GM13977 (cell line): ENCODE data around the gene PLXNA4.

ENCODE experiments used
- DNase-seq: peaks from one replicate; pipeline ENCODE4 v3.0.0; 2012; ENCODE audit warnings: low spot score
- in situ Hi-C: fragments of 300-500 bp; cut with MboI; formaldehyde crosslinking; loops from one replicate; pipeline ENCODE4 v1.12.0; 2022; ENCODE audit warnings: low sequenced_read_pairs, low pct_unique_long_range_greater_than_20kb, mixed read lengths, inconsistent platforms; ENCODE audit not compliant: unreplicated experiment
- TF ChIP-seq, protein P1 (sequence below): IDR thresholded peaks from 2 replicates; pipeline ENCODE4 v1.5.1; 2012; ENCODE audit warnings: mild to moderate bottlenecking, control low read depth; ENCODE audit not compliant: insufficient read depth; ENCODE audit errors: extremely low read depth, missing control alignments

PLXNA4 gene

DNA sequence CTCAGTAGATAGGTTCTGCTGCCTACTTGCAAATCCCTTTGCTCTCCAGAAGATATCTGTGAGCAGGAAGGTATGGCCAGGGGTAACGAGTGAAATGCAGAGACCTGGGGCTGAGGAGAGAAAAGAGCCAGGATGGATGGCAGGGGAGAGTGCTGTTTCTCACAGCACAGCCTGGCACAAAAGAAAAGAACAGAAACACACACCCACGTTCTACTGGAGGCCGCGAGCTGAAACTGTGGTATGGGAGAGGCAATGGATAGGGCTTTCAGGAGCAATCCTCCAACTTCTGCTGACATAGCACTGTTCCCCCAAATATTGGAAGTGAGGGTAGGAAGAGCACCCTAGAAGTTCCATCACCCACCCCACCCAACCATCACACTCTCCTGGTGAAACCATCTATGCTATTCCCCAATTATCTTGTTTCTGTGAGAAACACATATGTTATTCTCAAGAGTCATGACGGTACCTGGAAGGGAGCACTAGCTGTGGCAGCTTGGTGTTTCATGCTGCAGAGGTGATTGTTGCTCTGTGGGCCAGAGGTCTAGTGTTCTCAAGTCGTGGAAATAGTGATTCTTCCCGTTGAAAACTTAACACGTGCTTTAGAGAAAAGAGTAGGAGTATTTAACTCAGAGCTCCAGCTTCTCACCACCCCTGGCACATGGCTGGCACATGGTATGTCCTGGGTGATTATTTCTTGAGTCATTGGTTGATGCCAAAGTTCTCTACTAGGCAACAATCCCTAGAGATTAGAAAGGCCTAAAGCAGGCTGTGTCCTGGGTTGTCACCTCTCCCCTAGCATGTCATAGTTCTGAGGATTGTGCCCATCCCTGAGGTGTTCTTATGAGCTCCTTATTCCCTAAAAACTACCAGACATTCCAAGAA, 198.3 kb downstream of the PLXNA4 start:
- DNase-seq: no peak
- in situ Hi-C loops: no loop called here
- TF ChIP-seq, protein P1, sequence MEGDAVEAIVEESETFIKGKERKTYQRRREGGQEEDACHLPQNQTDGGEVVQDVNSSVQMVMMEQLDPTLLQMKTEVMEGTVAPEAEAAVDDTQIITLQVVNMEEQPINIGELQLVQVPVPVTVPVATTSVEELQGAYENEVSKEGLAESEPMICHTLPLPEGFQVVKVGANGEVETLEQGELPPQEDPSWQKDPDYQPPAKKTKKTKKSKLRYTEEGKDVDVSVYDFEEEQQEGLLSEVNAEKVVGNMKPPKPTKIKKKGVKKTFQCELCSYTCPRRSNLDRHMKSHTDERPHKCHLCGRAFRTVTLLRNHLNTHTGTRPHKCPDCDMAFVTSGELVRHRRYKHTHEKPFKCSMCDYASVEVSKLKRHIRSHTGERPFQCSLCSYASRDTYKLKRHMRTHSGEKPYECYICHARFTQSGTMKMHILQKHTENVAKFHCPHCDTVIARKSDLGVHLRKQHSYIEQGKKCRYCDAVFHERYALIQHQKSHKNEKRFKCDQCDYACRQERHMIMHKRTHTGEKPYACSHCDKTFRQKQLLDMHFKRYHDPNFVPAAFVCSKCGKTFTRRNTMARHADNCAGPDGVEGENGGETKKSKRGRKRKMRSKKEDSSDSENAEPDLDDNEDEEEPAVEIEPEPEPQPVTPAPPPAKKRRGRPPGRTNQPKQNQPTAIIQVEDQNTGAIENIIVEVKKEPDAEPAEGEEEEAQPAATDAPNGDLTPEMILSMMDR: no peak

DNA sequence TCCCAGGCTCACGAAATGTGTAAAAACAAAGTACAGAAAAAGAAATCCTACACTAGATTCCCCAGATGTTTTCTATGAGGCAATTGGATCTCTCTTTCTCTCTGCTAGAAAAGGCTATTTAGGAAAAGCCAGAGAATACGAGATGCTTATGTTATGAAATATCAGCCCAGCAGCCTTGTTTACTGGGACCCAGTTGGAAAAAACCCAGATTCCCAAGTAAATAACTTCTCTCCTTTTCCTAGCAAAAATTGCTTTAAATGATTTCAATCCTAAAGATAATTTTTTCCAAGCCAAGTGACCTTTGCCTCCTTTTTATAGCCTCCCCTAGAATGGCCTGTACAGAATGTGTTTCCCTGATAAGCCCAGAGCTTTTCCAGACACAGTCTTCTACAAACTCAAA, 199.3 kb downstream of the PLXNA4 start:
- DNase-seq: no peak
- TF ChIP-seq, protein P1: no peak
- in situ Hi-C loops: no loop called here

GRCh38 chr7:132376361-132377013, 199.8 kb downstream of the PLXNA4 start:
- in situ Hi-C loops: no loop called here
- no peak for DNase-seq
- TF ChIP-seq, protein P1: no peak

DNA sequence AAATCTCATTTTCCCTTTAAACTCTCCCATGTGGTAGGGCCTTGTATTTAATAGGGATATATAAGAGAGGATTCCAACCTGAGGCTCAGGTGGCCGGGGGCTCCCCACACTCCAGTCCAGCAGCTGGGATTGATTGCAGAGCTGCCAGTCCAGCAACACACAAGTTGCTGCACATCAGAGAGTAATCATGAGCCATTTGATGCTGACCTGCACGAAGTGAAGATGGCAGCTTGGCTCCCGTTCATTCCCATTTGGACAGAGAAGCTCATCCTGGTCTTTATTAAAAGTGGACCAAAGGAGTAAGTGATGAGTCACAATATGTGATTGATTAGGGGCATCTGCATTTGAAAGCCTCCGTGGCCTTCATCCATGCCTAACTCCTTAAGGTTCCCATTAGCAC, 202.4 kb downstream of the PLXNA4 start:
- TF ChIP-seq, protein P1: no peak
- in situ Hi-C loops: no loop called here
- DNase-seq: no peak

DNA sequence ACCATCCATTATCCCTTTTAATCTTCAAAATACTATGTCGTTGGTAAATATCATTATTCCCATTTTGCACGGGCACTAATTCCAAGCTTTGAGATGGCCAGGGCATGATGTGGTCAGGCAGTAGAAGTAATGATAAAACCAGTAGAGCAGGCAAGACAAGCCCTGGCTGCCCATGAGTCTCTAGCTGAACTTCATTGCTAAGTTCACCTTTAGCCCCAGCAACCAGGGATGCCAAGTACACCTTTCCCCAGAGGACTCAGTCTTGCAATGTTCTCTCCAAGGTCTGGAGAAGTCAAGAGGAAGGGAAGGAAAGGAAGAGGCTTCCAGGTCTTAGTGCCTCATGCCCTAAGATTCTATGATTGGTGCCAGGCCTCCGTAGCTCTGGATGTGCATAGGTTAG, 203.2 kb downstream of the PLXNA4 start:
- TF ChIP-seq, protein P1: no peak
- DNase-seq: no peak
- in situ Hi-C loops: no loop called here

- DNase-seq: no peak
- TF ChIP-seq, protein P1: no peak
- in situ Hi-C loops: no loop called here
These were observed 204.3 kb downstream of the PLXNA4 start for GRCh38 chr7:132371948-132372347.
